Aorta (tissue), 5 donors: ENCODE data around the gene ZGPAT. TPM values are rescaled to one million over a fixed set of nuclear protein-coding genes. Genes with fewer than 3 reads are reported as not detected.

Experiments
- ATAC-seq: fragments of 200-7000 bp; cut with Tn5 transposase; one replicate; pipeline ENCODE4 v1.9.1; 2022; ENCODE audit warnings: moderate library complexity; ENCODE audit not compliant: low FRiP score
- DNase-seq, 2 donors: peaks; one replicate each; pipeline ENCODE4 v3.0.0-alpha.2; 2020
- H3K27ac ChIP-seq, 2 donors: one replicate each; pipeline ENCODE4 v1.5.1; 2013; ENCODE audit warnings: low read length in 2 of 2, mild to moderate bottlenecking in 2 of 2, moderate library complexity in 2 of 2, control low read depth in 1 of 2, inconsistent platforms in 1 of 2, low read depth in 1 of 2
- H3K27me3 ChIP-seq, 2 donors: one replicate each; pipeline ENCODE4 v1.6.1; 2013; ENCODE audit warnings: control low read depth in 1 of 2, low read length in 1 of 2, mild to moderate bottlenecking in 1 of 2, moderate library complexity in 1 of 2; ENCODE audit not compliant: insufficient read depth in 2 of 2, control insufficient read depth in 1 of 2
- H3K36me3 ChIP-seq, 2 donors: one replicate each; pipeline ENCODE4 v1.6.1; 2013; ENCODE audit warnings: control low read depth in 1 of 2, low read length in 1 of 2, mild to moderate bottlenecking in 1 of 2; ENCODE audit not compliant: insufficient read depth in 2 of 2, control insufficient read depth in 1 of 2
- H3K4me1 ChIP-seq, 2 donors: one replicate each; pipeline ENCODE4 v1.6.1; 2013; ENCODE audit warnings: low read length in 2 of 2, control low read depth in 1 of 2, mild to moderate bottlenecking in 1 of 2, moderate library complexity in 1 of 2; ENCODE audit not compliant: insufficient read depth in 2 of 2, control insufficient read depth in 1 of 2
- H3K4me3 ChIP-seq, 2 donors: one replicate each; pipeline ENCODE4 v1.5.1; 2013; ENCODE audit warnings: low read length in 2 of 2, control low read depth in 1 of 2, mild to moderate bottlenecking in 1 of 2
- H3K9me3 ChIP-seq: one replicate; pipeline ENCODE4 v1.6.1; 2013; ENCODE audit warnings: mild to moderate bottlenecking, low read length; ENCODE audit not compliant: control insufficient read depth
- WGBS, 2 donors: extraction: QIAGEN DNeasy Blood & Tissue Kit; methylation state at CpG; one replicate each; pipeline ENCODE4 v1.1.7; 2013; 5-methylcytosine and 5-hydroxymethylcytosine counted together
- intact Hi-C, 2 donors: fragments of 100-400 bp; cut with DNase I; formaldehyde crosslinking; loops; one replicate each; pipeline versions ENCODE4 v1.14.2 to v1.15.0; 2022
- polyA plus RNA-seq, 2 donors: library from polyadenylated mRNA; stranded (reverse); fragments of 200-250 nt; gene quantifications; one replicate each; pipeline ENCODE4 v1.2.3, GENCODE V29; 2013
- total RNA-seq, 2 donors: library from RNA; stranded (reverse); fragmentation: NEBNext Ultra II Directional; extraction: Animal tissue kit (Norgen Biotek cat#: 25700); gene quantifications; one replicate each; pipeline ENCODE4 v1.2.1, GENCODE V29; 2021
- donor health status: healthy with polysubstance abuse.
- donor health status: Bipolar disorder and iron deficiency.
- donor health status: DM: no; HTN: no; CAD: no.
- donor health status: DM: no; HTN: no; CAD: no.
- donor health status: DM: yes; HTN: yes; CAD: no.

ZGPAT gene
- total and polyA plus RNA-seq, 4 donors, result 20.8 to 49.5 (median 25.5) TPM

DNA sequence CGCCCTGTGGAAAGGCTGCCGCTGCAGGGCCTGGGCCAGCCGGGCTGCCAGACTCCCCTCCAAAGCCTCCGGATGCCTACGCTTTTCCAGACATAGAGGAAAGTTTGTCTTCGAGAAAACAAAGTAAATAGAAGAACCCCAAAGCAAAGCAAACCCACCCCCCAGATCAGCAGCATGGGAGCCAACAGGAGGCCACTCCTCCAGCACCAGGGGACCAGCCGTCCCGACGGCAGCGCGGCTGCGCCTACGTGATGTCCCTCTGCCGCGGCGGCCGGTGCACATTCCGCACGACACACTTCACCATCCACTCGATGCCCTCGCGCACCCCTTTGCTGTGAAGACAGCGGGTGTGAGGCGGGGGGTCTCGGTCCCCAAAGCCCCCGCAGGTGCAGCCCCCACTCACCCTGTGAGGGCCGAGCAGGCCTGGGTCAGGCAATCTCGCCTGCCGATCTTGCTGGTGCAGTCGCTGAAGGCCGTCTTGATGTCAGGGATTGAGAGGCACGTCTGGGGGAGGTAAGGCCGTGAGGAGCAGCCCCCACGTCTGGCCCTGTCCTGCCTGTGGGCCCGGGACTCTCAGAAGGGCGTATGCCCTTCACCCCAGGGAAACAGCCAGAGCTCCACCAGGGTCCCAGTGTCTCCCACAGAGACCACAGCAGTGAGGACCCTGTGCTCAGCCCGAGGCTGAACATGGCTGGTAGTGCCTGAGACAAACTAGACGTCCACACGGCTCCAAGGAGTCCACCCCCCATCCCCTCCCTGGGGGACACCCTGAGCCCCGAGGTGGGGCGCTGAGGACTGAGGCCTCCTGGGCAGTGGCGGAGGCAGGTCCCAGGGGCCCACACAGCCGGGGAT, 7.4 kb upstream of the ZGPAT start:
- Histone ChIP-seq H3K4me3 (no peak overlapping the region), H3K36me3 (no peaks in the 10 kb centered on the region), H3K27ac (no peak overlapping the region), H3K4me1 (no peaks in the 10 kb centered on the region), H3K27me3 (no peaks in the 10 kb centered on the region), H3K9me3 (no peaks in the 10 kb centered on the region)
- intact Hi-C loops, result no loop called here
- DNase-seq, result peak; percentile 56 to 63
- ATAC-seq, result no peak
- WGBS, 2 donors, result 86% methylated on average over 43 of the region's 43 CpGs

DNA sequence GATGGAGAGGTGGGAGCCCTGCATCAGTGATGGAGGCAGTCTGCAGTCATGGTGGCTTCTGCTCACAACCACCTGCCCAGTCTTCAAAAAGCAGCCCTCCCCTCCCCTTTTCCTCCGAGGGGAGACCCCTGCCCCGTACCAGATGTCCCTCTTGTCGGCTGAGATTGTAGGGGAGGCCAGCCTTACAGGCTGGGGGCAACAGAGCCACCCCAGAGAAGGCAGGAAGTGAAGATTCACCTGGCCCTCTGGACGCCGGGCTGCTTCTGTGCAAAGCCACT, 6.8 kb upstream of the ZGPAT start:
- Histone ChIP-seq H3K4me1 (no peaks in the 10 kb centered on the region), H3K4me3 (no peak overlapping the region), H3K27ac (no peak overlapping the region), H3K36me3 (no peaks in the 10 kb centered on the region), H3K27me3 (no peaks in the 10 kb centered on the region), H3K9me3 (no peaks in the 10 kb centered on the region)
- WGBS, 2 donors, result 68 to 78% methylated on average over 5 of the region's 5 CpGs
- DNase-seq, result no peak
- no peak for ATAC-seq
- intact Hi-C loops, result no loop called here

DNA sequence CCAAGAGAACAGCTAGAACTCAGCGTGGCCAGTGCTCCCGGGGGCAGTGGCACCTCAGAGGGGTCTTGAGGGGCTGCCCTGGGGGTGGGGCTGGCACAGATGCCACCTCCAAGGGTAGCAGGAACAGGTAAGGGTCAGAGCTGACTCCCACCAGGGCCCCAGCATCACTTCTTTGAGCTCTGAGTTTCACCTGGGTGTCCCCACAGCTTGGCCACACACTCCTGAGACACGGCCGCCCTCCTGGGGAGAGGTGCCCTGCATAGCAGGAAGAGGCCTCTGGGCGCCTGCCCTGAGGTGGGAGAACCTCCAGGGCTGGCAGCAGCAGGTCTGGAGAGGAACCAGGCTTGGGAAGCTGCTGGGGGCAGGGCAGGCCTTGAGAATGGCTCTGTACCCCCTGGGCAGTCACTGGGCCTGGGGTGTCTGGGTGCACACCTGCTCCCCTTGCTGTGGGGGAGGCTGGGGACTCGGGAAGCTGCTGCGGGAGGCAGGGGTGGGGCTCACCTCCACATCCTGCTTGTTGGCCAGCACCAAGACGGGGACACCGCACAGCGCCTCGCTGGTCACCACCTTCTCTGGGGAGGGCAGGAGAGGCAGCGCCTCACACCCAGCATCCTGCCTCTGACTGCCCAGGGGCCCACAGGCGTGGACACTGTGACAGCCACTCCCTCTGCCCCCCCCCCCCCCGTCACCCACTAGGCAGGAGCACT, 6.4 kb upstream of the ZGPAT start:
- WGBS, 2 donors, result 82 to 86% methylated on average over 11 to 14 of the region's 14 CpGs
- Histone ChIP-seq H3K4me1 (no peaks in the 10 kb centered on the region), H3K9me3 (no peaks in the 10 kb centered on the region), H3K27me3 (no peaks in the 10 kb centered on the region), H3K36me3 (no peaks in the 10 kb centered on the region), H3K4me3 (no peak overlapping the region), H3K27ac (no peak overlapping the region)
- DNase-seq (peak in 1 of 2 donors; percentile 73), ATAC-seq (no peak)
- intact Hi-C loops, result no loop called here

DNA sequence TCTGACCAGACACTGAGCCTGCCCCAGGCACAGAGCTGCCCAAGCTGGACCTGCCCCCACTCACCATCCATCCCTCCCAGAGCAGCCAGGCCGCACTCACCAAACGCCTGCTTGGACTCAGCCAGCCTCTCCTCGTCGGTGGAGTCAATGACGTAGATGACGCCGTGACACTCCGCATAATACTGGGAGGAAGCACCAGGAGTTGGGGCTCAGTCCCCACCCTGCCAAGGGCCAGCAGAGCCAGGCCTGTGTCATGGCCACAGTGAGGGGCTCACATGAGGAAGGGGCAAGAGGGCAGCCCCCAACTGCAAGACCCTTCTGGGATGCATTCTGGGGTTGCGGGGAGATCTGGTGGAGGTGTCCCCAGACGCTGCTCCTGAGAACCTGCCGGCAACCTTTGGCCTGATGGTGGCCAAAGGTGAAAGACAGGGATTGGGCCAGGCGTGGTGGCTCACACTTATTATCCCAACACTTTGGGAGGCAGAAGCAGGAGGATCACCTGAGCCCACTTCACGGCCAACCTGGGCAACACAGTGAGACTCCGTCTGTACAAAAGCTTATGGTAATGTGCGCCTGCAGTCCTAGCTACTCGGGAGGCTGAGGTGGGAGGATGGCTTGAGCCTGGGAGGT, 5.7 kb upstream of the ZGPAT start:
- intact Hi-C loops, result no loop called here
- 88% methylated on average over 16 of the region's 16 CpGs for WGBS, 2 donors
- Histone ChIP-seq H3K4me3 (no peak overlapping the region), H3K4me1 (no peaks in the 10 kb centered on the region), H3K27me3 (no peaks in the 10 kb centered on the region), H3K27ac (no peak overlapping the region), H3K9me3 (no peaks in the 10 kb centered on the region), H3K36me3 (no peaks in the 10 kb centered on the region)
- DNase-seq (peak in 1 of 2 donors; percentile 69), ATAC-seq (no peak)

DNA sequence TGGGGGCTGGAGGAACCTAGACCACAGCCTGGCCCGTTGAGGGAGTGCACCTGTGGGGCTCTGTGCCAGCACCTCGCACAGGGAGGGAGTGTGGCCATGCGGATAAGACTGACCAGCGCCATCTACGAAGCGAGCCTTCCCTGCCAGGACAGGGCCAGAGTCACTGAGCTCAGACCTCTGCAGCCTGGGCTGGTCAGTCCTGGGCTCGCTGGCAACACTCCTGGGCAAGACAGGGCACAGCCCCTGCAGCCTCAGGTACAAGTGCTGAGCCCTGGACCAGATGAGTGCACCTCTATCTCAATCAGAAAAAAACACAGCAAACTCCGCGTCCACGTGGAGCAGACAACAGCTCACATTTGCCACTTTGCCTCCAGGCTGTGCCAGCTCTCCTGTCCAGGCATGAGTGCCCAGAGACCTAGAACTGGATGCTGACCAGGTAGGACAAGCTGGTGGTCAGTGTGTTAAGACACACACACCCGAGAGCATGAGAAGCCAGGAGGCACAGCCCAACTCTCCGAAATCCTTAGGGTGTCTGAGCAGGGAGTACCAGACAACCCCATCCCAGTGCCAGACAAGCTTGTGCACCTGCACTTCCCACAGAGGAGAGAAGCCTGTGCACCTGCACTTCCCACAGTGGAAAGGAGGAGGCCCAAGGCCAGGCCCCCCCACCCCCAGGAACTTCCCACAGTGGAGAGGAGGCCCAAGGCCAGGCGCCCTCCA, 4.9 kb upstream of the ZGPAT start:
- H3K27me3 ChIP-seq, result no peaks in the 10 kb centered on the region
- H3K9me3 ChIP-seq, result no peaks in the 10 kb centered on the region
- WGBS, 2 donors, result 76 to 77% methylated on average over 13 of the region's 13 CpGs
- DNase-seq (peak in 1 of 2 donors; percentile 72), ATAC-seq (no peak)
- H3K4me1 ChIP-seq, result no peaks in the 10 kb centered on the region
- H3K27ac ChIP-seq, result no peak overlapping the region
- no peak overlapping the region for H3K4me3 ChIP-seq
- intact Hi-C loops, result no loop called here
- H3K36me3 ChIP-seq, result no peaks in the 10 kb centered on the region

DNA sequence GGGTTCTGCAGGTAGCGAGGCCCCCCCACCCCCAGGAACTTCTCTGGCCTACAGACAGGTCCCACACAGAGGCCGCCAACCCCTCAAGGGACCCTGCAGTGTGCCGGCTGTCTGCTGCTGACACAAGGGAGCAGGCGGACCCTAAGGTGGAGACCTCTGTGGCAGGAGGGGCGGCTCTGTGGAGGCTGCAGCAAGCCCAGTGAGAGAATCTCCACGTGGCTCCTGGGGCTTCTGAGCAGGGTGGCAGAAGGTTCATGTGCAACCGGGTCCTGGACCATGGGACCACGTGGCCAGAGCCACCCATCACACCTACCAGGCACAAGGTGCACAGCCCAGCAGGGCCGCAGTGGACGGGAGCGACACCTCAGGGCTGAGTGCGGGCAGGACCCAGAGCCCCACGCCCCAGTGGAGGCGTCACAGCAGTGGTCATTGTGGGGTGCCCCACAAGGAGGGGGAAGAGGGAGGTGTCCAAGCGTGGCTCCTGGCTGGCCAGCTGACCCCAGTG, 4.3 kb upstream of the ZGPAT start:
- Histone ChIP-seq H3K27ac (no peak overlapping the region), H3K36me3 (no peaks in the 10 kb centered on the region), H3K4me1 (no peaks in the 10 kb centered on the region), H3K9me3 (no peaks in the 10 kb centered on the region), H3K27me3 (no peaks in the 10 kb centered on the region), H3K4me3 (no peak overlapping the region)
- 85 to 88% methylated on average over 14 to 15 of the region's 15 CpGs for WGBS, 2 donors
- peak; percentile 44 to 75 for DNase-seq
- intact Hi-C loops, result no loop called here
- no peak for ATAC-seq

DNA sequence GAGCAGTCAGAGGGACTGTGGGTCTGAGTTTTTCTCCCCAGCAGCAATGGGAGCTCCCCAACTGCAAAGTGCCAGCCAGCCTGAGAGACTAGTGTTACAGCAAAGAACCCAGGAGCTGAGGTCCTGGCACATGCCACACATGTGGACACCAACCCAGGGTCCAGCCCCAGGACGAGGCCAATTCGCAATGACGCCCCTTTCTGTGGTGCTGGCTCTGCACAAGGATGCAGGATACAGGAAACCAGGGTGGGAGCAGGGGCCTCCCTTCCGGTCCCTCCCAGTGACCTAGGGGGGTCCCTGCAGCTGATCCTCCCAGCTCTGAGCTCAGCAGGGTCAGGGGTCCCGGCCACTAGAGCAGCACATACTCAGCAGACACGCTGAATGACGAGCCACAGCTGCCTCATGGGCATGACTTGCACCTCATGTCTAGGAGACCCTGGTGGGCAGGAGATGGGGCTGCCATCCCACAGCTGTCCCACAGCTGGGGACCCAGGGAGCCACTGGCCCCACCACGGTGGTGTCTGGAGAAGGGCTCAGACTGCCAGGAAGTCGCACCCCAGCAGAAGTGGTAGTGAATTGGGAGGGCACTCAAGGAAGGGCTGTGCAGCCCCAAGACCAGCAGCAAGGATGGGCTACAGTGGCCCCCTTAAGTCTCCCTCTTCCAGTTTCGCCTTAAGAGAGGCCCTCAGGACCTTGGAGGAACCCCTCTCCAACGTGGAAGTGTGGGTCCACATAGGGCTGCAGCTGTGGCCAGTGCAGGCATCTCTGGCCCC, 3.7 kb upstream of the ZGPAT start:
- 85 to 89% methylated on average over 11 of the region's 11 CpGs for WGBS, 2 donors

DNA sequence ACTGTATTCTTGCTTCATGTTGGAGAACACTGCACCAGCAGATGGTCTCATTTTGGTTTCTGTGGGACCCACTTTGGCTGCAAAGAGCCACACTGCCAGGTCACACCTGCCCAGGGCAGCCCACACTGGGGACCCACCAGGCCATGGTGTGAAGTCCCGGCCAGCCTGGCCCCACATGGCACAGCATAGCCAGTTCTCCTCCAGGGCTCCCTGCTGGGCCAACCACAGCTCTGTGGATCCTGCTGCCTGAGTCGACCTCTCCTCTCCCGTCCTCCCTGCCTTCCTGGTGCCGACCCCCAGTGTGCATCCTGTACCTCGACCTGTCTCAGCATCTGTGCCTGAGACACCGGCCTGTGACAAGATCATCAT, 3.1 kb upstream of the ZGPAT start:
- Histone ChIP-seq H3K4me1 (no peaks in the 10 kb centered on the region), H3K9me3 (no peaks in the 10 kb centered on the region), H3K36me3 (no peaks in the 10 kb centered on the region), H3K4me3 (no peak overlapping the region), H3K27ac (no peak overlapping the region), H3K27me3 (no peaks in the 10 kb centered on the region)
- WGBS, 2 donors, result 86 to 94% methylated on average over 6 of the region's 6 CpGs
- intact Hi-C loops, result no loop called here
- peak in 1 of 2 donors; percentile 73 for DNase-seq
- ATAC-seq, result no peak

More for the DNA sequence above, 3.7 kb upstream of the ZGPAT start:
- H3K4me1 ChIP-seq, result no peaks in the 10 kb centered on the region
- no peaks in the 10 kb centered on the region for H3K36me3 ChIP-seq
- no peaks in the 10 kb centered on the region for H3K9me3 ChIP-seq
- no peak overlapping the region for H3K4me3 ChIP-seq
- ATAC-seq, result no peak
- no peak overlapping the region for H3K27ac ChIP-seq
- intact Hi-C loops, result no loop called here
- peak; percentile 36 to 65 for DNase-seq
- no peaks in the 10 kb centered on the region for H3K27me3 ChIP-seq
